GM12874 (cell line): ENCODE data around the gene SIRPA.

Source experiments
- TF ChIP-seq, protein P1 (sequence below): IDR thresholded peaks from 2 replicates; pipeline ENCODE4 v1.5.1; 2011; ENCODE audit warnings: low read depth, mild to moderate bottlenecking, control low read depth, low read length, moderate library complexity; ENCODE audit not compliant: insufficient read depth

The SIRPA gene

DNA sequence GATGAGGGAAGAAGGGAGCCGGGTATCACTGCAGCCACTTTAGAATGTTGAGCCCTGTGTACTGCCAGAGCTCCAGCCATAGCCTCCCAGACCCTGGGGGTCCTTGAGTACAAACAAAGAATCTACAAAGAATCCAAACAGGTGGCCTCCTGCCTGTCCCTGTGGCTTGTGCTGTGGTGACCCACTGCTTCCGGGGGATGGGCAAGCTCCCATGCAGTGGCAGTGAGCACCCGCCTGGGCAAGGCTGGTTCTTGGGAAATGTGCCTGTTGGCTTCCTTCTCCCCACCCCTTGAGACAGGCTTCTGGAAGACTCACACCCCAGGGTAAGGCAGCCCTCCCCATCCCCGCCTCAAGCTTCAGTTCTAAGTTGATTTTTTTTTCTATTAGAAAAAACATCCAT is 13.9 kb downstream of the SIRPA start:
- TF ChIP-seq, protein P1, sequence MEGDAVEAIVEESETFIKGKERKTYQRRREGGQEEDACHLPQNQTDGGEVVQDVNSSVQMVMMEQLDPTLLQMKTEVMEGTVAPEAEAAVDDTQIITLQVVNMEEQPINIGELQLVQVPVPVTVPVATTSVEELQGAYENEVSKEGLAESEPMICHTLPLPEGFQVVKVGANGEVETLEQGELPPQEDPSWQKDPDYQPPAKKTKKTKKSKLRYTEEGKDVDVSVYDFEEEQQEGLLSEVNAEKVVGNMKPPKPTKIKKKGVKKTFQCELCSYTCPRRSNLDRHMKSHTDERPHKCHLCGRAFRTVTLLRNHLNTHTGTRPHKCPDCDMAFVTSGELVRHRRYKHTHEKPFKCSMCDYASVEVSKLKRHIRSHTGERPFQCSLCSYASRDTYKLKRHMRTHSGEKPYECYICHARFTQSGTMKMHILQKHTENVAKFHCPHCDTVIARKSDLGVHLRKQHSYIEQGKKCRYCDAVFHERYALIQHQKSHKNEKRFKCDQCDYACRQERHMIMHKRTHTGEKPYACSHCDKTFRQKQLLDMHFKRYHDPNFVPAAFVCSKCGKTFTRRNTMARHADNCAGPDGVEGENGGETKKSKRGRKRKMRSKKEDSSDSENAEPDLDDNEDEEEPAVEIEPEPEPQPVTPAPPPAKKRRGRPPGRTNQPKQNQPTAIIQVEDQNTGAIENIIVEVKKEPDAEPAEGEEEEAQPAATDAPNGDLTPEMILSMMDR, result no peak

DNA sequence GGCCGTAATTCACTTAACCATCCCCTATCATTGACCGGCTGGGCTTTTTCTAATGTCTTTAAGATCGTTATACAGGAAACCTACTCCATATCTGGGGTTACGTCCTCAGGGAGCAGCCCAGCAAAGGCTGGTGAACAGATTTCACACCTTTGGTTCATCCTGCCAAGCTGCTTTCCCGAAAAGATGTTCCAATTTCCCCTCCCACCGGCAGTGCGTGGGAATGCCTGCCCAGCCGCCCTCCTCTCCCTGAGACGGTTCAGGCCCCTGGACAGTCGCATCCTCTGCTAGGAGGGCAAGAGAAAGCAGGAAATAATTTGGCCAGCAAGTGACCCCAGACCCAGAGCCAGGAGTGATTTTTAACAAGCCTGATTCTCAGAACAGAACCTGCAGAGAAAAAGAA is 16.3 kb downstream of the SIRPA start:
- TF ChIP-seq, protein P1, result no peak

DNA sequence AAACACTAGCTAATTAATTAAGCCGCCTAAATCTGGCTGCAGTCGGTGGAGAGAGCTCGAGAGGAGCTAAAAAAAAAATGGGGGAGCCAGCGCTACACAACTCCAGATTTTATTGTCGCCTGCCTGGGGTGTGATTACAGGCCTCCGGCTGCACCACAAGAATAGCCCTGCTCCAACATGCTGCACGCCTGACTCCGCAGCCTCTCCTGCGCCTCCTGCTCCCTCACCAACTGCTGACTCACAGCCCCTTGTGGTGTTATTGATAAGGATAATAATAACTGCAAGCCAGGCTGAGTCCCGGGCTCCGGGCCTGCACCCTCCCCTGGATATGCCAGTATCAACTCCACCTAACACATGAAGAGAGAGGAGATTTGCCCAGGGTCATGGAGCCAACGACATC is 16.8 kb downstream of the SIRPA start:
- TF ChIP-seq, protein P1, result no peak

DNA sequence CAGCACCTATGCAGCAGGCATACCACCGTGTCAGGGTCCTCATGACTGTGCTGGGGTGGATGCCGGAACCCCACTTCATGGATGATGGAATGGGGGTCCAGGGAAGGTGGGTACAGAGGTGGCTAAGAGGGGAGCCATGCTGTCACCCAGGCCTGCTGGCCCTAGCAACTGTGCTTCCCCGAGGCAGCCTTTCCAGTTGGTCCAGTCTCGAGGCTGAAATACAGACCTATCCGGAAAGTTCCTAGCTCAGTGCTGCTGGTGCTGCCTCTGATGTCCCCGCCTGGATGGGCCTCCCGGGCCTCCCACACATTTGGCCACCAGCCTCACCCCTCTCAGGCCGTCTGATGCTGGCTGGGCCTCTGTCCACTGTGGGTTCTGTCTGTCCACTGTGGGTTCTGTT is 17.4 kb downstream of the SIRPA start:
- TF ChIP-seq, protein P1, result no peak

DNA sequence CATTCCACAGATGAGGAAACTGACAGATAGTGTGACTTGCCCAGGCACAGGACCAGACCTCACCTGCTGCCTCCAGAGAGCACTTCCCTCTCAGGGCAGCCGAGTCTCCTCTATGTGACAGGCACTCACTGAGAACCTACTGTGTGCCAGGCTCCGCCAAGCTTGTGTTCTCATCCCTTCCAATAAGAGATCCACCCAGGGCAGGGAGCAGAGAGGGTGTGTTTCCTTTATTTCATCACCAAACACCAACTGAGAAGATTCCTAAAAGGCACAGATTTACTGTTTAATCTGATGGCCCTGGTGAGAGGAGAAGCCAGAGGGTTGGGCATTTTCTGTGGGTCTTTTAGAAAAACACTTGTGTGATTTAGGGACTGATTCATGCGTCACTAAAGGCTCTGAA is 20.5 kb downstream of the SIRPA start:
- TF ChIP-seq, protein P1, result no peak

DNA sequence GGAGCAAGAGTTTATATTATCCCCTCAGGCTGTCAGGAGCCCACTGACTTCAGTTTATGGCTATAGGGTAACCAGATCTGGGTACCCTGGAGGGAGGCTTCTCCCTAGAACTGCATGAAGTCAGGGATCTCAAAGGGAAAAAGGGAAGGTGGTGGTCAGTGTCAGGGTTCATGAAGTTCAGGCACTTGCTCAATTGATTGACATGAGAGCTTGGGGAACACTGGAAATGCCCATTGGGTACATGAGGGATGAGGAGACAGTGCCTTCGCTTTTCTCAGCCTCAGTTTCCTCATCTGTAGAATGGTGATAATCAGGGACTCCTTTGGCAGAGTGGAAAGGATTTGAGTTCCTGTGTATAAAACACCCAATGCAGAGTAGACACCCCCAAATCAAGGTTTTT is 22.6 kb downstream of the SIRPA start:
- TF ChIP-seq, protein P1, result no peak

DNA sequence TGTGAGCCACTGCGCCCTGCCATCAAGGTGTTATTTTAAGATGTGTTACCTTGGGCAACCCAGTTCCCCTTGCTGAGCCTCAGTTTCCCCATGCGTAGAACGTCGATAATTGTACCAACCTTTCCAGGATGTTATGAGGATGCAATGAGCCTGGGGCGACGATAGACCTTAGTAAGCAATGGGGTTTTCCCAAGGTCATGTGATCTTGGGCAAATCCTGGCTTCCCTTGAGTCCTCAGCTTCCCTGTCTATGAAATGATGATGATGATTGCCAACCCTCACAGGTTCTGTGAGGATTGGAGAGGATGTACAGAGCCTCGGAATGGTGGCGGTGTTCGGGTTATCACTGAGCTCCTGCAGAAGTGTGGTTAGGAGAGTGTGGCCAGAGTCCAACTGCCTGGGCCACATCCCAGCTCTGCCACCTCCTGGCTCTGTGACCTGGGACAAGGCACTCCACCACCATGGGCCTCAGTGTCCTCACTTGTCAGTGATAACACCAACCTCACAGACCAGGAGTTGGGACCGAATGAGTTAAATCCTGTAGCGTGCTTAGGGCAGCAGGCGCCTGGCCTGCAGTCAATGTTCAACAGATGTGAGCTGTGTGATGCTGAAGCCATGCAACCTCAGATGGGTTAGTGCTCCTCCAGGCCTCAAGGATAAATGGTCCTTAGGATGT is 23.4 kb downstream of the SIRPA start:
- TF ChIP-seq, protein P1, result no peak
